NCI-H226 (cell line): ENCODE measurements around the gene FPGS.

ENCODE experiments used
- DNase-seq: peaks from one replicate; pipeline ENCODE4 v3.0.0-alpha.2; 2015

The FPGS gene

GRCh38 chr9:127790094-127790855 is 12.4 kb upstream of the FPGS start:
- no peak for DNase-seq

GRCh38 chr9:127791085-127791484 is 11.6 kb upstream of the FPGS start:
- no peak for DNase-seq

DNA sequence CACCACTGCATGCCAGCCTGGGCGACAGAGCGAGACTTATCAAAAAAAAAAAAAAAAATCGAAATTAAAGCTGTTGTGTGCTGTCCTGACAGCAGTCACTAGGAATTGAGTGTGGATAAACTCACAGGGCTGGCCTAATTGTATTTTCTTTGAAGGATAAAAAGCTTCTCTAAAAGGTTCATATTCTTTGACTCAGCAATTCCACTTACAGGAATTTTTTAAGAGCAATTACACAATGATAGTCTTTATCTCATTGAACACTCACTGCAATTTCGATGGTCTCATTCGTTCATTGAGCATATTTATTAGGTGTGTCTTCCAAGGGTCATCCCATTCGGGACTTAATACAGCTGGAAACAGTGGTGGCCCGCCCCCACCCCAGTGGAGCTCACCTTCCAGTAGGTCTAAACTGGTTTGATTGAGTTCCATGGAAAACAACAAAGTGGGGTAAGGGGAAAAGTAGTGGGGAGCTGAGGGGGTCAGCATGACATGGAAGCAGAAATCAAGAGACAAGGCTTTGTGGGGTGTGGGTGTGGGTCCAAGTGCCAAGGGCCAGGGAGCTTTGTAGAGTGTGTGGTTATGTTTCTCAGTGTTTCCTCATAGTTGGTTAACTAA is 10.2 kb upstream of the FPGS start:
- no peak for DNase-seq

GRCh38 chr9:127793093-127793708 is 9.5 kb upstream of the FPGS start:
- no peak for DNase-seq

- no peak for DNase-seq
These were observed 8.5 kb upstream of the FPGS start for GRCh38 chr9:127794001-127794791.

- DNase-seq = no peak
These were observed 6.4 kb upstream of the FPGS start for GRCh38 chr9:127796225-127796813.

DNA sequence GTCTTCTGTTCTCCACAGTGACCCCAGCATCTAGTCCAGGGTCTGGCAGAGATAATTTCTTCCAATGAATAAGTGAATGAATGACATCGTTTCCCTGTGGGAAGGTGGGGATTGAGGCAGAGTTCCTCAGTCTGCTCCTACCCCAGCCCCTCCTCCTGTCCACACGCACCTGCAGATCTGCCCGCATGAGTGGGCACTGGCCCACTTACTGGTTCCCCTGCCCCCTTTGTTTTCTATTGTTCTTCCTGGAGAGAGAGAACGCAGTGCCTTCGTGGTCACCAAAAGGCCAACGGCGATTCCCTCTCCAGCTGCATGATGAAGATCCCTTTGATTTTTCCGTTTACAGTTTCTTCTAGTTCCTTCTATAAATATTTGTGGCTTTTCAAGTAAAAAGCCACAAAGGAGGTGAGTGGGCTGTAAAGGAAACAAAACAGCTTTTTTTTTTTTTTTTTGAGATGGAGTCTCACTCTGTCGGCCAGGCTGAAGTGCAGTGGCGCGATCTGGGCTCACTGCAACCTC is 5.8 kb upstream of the FPGS start:
- DNase-seq = no peak

DNA sequence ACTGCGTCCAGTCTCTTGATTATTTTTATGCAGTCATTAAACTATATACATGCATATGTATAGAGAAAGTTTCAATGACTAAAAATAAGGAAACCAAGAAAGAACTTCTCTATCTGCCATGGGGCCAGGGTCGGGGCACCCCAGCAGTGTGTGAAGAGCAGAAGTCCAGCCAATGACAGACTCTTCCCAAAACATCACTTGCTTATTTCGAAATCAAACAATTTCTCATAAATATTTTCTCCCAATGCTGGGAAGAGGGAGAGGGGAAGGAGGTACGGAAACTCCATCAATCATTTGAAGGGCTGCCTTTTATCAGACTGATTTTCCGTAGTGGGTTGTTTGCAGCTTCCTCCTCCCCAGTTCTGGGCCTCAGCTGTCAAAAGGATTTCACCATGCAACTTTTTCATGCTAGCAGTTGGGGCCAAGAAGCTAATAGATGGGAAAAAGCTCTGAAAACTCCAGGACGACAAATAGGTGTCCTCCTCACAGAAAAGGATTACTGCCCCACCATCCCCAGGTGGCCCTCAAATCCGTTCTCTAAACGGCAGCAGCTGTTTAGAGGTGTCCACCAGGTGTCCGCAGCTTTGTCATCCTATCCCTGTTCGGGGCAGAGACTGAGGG is 617 bp upstream of the FPGS start:
- DNase-seq = peak; percentile 55

DNA sequence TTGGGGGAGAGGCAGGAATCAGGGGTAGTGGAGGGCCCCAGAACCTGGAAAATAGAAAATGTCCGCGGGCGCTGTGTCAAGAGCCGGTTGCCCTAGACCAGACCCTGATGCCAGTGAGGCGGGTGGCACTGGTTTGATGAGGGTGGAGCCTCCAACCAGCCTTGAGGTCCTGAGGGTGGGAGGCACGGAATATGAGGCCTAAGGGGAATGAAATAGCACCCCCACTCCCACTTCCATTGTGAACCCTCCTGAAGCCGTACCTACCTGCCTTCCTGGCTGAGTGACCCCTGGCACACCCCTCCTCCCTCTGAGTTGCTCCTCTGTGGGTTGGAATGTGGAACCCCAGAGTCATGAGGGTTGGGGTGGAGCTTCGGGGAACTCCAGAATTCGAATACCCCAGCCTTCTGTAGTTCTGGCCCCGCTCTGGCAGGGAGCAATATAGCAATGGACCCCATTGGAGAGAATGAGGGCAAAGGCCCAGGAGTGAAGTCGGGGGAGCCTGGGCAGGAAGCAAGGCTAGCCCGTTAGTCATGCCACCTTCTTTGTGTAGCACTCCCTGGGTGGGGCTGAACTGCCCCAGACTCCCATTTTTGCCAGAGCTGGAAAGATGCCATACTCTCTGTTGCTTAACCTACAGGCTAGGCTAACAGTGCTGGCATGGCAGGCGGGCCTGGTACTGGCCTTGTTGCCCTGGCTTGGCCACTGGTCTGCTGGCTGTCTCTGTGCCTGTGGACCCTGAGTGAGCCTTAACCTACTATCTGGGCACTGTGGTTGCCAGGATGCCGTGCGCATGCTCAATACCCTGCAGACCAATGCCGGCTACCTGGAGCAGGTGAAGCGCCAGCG is 1.0 kb downstream of the FPGS start:
- peak; percentile 86 for DNase-seq

DNA sequence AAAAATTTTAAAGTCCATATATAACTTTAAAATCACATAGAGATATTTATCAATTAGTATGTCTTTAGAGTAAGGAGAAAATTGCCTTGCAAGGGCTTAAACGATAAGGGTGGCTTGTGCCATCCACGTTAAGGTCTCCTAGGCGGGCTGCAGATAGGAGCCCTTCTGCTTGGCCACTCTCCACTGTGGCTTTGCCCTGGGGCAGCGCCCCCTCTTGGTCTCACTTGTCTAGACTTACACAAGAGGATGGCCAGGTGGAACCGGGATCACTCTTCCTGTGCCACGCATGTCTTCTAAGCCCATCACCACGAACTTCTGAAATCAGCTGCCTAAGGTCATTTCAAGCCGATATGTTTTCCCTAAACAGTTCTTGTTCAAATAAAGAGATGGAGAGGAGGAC is 2.9 kb downstream of the FPGS start:
- no peak for DNase-seq

GRCh38 chr9:127806871-127807270 is 4.2 kb downstream of the FPGS start:
- DNase-seq = no peak

DNA sequence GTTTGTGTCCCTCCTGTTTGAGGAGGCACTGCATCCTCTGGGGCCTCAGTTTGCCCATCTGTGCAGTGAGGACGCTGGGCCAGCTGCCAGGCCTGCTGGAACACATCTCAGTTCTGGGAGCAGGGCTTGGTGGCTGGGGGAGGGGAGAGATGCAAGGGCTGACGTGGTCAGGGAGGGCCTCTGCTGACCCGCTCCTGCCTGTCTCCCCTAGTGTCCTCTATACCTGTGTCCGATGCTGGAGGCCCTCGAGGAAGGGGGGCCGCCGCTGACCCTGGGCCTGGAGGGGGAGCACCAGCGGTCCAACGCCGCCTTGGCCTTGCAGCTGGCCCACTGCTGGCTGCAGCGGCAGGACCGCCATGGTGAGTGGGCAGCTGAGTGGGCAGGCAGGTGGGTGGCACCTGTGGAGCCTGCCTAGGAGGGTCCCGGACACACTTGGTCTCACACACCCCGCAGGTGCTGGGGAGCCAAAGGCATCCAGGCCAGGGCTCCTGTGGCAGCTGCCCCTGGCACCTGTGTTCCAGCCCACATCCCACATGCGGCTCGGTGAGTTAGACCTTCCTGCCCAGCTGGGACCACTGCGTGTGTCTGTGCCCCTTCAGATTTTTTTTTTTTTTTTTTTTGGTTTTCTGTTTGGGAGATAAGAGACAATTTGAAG is 5.8 kb downstream of the FPGS start:
- no peak for DNase-seq

DNA sequence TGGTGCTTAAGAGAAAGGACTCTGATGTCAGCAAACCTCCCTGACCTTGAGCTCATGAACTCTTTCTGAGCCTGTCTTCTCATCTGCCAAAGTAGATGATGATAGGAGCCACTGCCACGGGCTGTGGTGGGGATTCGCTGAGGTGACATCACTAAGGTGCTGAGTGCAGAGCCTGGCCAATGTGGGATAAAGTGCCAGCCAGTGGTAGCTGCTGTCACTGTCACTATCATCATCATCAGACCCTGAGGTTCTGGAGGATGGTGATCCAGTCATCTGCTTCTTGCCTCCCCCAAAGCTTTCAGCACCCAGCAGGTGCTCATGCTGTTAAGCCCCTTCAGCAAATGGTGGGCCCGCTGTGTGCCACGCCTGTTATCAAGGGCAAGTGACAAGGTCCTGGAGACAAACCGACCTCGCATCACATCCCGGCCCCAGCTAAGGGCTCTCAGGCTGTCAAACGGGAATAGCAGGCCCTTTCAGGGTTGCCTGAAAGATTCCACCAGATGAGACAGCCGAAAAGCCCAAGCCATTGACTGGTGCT is 6.4 kb downstream of the FPGS start:
- no peak for DNase-seq

DNA sequence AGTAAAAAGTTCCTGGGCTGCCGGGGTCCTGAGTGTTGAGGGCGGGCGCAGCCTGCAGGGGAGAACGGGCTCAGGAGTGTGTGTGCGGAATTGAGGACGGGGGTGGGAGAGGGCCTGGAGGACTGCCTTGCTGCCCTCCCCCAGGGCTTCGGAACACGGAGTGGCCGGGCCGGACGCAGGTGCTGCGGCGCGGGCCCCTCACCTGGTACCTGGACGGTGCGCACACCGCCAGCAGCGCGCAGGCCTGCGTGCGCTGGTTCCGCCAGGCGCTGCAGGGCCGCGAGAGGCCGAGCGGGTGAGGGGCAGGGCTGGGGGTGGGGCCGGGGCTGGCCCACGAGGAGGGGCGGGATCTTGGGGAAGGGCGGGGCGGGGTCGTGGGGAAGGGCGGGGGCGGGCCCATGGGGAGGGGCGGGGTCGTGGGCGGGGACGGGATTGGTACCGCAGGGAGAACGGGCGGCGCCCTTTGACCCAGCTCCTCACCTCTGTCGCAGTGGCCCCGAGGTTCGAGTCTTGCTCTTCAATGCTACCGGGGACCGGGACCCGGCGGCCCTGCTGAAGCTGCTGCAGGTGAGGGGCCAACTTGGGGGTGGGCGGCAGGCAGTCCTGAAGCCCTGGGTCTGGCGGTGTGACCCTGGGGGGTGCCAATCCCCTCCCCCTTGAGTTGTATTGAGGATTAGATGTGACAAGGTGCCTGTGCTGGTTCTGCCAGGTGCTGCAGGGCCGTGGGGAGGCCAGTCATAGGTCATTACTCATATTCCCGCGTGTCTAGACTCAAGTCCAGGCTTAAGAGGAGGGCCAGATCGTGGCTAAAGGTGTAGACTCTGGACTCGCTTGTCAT is 7.1 kb downstream of the FPGS start:
- no peak for DNase-seq

DNA sequence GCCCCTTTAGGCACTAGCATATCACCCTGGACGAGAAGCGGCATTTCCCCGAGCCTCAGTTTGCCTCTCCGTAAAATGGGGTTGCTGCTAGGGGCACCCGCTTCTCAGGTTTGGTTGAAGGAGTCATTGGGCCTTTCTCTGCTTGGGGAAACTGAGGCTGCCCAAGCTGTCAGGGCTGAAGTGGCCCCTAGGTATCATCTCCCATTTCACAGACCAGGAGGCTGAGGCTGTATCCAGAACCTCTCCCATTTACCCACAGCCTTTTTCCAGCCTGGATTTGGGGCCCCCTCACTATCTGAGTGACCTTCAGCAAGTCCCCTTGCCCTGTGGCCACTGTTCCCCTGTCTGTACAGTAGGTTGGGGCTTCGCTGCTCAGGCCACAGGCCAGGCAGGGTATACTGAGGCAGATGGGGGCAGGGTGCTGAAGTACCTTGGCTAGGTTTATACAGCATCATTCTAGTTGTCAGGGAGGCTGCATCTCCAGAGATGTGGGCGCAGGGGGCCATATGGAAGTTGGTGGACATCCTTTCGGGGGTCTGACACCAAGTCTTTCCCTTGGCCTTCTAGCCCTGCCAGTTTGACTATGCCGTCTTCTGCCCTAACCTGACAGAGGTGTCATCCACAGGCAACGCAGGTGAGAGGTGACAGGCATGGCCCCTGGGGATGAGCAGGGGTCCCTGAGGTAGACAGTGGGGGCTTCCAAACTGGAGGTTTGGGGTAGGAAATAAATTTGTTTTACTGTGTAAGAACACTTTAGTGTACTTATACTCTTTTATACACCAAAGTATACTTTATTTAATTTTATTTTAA is 7.9 kb downstream of the FPGS start:
- no peak for DNase-seq

DNA sequence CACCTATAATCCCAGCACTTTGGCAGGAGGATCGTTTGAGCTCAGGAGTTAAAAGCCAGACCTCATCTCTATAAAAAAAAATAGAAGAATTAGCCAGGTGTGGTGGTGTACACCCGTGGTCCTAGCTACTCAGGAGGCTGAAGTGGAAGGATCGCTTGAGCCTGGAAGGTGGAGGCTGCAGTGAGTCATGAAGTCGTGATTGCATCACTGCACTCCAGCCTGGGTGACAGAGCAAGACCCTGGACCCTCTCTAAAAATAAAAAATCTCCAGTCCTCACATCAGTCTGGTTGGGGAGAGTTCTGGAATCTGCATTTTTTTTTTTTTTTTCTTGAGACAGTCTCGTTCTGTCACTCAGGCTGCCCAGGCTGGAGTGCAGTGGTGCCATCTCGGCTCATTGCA is 9.3 kb downstream of the FPGS start:
- no peak for DNase-seq

DNA sequence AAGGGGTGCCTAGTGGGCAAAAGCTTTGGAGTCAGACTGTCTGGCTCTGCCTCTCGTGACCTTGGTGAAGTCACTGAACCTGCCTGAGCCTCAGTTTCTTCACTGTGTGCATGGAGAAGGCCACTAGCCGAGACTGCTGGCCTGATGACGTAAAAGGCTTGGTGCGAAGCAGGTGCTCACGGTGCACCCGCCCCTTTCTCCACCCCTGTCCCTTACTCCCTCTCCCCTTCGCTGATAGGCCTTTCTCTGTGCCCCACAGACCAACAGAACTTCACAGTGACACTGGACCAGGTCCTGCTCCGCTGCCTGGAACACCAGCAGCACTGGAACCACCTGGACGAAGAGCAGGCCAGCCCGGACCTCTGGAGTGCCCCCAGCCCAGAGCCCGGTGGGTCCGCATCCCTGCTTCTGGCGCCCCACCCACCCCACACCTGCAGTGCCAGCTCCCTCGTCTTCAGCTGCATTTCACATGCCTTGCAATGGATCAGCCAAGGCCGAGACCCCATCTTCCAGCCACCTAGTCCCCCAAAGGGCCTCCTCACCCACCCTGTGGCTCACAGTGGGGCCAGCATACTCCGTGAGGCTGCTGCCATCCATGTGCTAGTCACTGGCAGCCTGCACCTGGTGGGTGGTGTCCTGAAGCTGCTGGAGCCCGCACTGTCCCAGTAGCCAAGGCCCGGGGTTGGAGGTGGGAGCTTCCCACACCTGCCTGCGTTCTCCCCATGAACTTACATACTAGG is 10.4 kb downstream of the FPGS start:
- no peak for DNase-seq

DNA sequence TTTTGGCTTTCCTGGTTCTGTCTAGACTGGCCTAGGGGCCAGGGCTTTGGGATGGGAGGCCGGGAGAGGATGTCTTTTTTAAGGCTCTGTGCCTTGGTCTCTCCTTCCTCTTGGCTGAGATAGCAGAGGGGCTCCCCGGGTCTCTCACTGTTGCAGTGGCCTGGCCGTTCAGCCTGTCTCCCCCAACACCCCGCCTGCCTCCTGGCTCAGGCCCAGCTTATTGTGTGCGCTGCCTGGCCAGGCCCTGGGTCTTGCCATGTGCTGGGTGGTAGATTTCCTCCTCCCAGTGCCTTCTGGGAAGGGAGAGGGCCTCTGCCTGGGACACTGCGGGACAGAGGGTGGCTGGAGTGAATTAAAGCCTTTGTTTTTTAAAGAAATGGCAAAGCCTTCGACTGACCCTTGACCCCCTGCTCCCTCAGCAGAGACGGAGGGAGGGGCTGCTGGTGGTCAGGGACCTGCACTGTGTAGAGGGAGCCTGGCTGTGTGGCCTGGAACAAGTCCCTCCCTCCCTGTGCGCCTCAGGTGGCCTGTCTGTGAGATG is 11.1 kb downstream of the FPGS start:
- no peak for DNase-seq
